Activated gamma-delta T cell treated with anti-CD3 and anti-CD28 coated beads, Interleukin-2, amount 50 U/mL, for 16 hours (primary cell): ENCODE results near the gene DNAJC16.

Experiments
- DNase-seq: peaks from one replicate; pipeline ENCODE4 v3.0.0-alpha.2; 2020; ENCODE audit warnings: low read depth

Gene DNAJC16

DNA sequence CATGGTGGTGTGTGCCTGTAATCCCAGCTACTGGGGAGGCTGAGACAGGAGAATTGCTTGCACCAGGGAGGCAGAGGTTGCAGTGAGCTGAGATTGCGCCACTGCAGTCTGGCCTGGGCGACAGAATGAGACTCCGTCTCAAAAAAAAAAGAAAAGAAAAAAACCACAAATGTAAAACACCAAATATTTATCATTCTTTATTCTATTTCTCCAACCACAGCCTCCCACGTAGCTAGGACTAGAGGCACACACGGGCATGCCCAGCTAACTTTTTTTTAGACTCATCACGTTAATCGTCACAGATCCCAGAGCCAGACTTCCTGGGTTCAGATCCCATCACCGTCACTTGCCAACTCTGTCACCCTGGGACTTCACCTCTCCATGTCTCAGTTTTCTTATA is 13.5 kb downstream of the DNAJC16 start:
- DNase-seq, result no peak

DNA sequence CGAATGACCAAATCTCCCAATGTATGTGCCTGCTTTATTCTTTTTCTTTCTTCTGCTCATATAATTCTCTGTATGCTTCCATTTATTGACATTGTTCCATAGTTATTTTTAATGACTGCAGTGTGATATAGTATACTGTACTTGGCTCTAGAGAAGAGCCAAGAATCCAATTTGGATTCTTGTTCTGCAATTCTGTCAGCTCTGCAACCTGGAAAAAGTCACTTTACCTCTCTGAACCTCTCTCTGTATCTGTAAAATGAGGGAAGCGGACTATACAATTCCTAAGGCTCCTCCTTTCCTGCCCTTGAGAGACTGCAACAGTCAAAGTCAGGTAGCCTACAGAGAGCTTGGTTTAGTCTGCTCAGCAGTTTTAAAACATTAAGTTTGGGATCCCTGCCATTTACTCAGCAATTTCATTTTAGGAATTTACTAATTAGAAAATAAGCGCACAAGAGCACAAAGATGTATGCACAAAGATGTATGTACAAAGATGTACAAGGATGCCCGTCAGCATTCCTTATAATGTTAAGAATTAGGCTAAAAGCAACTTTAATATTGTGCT is 14.7 kb downstream of the DNAJC16 start:
- DNase-seq, result no peak

DNA sequence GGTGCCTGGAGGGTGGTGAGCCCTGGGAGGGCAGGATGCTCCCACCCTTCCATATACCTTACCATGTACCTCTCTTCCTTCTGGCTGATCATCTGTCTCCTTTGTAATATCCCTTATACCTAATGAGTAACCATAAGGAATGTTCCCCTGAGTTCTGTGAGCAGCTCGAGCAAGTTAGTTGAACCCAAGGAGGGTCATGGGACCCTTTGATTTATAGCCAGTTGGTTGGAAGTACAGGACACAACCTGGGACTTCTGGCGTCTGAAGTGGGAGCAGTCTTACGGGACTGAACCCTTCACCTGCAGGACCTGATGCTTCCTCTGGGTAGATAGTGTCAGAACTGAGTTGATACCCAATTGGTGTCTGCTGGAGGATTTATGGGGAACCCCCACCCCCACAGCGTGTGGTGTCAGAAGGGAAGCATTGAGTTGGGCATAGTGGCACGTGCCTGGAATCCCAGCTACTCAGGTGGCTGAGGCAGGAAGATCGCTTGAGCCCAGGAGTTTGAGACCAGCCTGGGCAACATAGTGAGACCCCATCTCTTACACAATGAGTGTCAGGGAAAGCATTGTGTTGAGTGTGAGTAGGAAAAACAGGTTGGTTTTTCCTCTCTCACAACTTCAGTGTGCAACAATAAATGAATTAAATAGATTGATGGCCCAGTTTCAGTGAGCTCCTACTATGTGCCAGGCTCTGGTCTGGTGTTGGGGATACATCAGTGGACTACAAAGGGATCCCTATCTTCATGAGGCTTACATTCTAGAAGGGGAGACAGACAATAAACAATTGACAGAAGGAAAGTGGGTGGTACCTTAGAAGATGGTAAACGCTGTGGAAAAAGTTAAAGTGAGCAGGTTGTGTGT is 16.0 kb downstream of the DNAJC16 start:
- no peak for DNase-seq

DNA sequence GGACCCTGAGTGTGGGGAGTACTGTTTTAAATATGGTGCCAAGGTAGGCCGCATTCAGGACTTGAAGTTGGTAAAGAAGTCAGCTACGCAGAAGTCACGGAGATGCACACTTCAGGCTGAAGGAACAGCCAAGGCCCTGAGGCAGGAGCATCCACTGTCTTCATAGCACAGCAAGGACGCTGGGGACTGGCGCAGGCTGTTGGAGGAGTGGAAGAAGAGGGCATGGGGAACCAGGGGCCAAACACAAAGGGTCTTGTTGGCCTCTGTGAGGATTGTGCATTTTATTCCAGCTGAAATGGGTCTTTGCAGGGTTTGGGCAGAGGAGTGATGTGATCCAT is 16.6 kb downstream of the DNAJC16 start:
- DNase-seq, result no peak

DNA sequence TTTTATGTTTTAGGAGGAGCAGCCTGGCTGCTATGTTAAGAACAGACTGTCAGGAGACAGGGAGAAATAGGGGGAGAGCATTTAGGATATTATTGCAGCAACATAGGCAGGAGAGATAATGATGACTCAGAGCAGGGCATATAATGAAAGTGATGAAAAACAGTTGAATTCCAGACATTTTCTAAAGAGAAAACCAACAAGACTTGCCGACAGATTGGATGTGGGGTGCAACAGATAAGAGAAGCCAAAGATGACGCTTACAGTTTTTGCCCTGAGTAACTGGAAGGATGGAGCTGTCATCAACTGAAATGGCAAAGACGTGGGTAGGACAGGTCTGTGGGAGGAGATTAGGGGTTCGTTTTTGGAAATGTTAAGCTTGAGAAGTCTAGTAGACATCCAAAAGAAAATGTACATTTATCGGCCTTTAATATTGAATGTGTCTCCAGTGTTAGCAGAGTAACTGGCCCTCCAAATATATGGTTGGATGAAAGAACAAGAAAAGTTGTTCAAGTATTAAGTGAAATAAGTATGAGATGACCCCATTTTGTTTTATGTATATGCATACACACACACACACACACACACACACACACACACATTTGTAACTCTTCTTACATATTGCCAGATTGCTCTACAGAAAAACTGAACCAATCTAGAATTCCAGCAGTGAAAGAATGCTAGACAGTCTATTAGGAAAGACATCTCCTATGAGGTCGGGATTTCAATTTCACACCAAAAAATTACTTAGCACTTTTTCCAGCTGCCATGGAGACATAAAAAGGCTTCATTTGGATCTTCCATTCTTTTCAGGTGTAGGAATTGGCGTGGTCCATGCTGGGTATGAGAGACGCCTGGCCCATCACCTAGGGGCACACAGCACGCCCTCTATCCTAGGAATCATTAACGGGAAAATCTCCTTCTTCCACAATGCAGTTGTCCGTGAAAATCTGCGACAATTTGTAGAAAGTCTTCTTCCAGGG is 17.2 kb downstream of the DNAJC16 start:
- DNase-seq, result no peak

DNA sequence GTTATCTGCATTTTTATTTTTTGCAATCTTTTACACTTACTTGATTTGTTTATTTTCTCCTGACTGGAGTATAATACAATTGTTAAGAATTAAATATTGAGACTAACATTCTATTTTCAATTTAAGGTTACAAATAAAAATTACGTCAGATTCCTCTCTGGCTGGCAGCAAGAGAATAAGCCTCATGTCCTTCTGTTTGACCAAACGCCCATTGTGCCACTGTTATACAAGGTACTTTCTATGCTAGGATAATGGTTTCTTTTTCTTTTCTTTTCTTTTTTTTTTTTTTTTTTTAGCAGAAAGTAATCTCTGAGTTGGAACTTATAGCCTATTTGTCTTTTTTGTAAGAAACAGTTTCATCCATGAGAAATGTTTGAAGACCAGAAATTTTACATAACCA is 20.0 kb downstream of the DNAJC16 start:
- DNase-seq, result no peak

DNA sequence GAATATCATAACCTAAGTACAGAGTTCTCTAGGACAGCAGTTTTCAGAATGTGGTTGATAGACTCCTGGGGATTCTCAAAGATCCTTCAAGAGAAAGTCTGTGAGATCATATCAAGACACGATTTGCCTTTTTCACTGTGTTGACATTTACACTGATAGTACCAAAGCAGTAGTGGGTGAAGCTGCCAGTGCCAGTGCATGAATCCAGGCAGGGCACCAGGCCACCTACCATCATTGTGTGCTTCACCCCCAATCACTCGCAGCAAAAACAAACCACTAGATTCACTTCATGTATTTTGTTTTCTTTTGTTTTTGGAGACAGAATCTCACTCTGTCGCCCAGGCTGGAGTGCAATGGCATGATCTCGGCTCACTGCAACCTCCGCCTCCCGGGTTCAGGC is 23.9 kb downstream of the DNAJC16 start:
- DNase-seq, result no peak

DNA sequence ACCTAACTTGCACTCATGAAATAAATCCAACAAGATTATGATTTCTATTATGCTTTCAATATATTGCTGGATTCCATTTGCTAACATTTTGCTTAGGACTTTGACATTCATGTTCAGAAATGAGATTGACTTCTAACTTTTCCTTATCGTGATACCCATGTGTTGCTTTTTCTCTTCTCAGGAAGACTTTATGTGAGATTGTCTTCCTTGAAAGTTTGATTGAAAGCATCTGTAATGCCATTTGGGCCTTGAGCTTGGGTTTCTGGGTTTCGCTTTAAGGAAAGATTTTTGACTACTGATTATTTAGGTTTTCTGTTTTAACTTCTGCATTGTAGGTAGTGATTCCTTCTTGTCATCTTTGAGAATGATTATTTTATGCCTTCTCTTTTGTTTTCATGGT is 30.4 kb downstream of the DNAJC16 start:
- no peak for DNase-seq

DNA sequence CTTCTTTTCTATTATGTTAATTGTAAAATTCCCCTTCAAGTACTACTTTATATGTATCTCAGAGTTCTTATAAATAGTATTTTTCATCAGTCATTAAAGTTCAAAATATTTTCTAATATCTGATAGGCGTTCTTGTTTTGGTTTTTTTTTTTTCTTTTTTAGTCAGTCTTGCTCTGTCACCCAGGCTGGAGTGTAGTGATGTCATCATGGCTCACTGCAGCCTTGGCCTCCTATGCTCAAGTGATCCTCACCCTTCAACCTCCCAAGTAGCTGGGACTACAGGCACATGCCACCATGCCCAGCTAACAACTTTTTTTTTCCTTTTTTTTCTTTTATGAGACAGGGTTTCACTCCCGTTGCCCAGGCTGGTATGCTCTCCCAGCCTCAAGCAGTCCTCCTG is 30.9 kb downstream of the DNAJC16 start:
- DNase-seq, result no peak

DNA sequence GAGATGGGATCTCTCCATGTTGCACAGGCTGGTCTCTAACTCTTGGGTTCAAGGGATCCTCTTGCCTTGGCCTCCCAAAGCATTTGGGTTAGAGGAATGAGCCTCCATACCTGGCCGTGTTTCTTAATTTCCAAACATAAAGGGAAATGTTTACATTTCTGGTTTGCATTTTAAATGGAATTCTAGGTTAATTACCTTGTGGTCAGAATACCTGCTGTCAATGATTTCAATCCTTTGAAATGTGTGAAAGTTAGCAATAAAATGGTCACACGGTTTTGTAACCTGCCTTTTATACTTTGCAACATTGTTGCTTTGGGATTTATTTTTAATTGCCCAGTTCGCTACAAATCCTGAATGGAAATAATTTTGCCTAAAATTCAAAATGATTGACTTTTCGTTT is 31.9 kb downstream of the DNAJC16 start:
- no peak for DNase-seq

DNA sequence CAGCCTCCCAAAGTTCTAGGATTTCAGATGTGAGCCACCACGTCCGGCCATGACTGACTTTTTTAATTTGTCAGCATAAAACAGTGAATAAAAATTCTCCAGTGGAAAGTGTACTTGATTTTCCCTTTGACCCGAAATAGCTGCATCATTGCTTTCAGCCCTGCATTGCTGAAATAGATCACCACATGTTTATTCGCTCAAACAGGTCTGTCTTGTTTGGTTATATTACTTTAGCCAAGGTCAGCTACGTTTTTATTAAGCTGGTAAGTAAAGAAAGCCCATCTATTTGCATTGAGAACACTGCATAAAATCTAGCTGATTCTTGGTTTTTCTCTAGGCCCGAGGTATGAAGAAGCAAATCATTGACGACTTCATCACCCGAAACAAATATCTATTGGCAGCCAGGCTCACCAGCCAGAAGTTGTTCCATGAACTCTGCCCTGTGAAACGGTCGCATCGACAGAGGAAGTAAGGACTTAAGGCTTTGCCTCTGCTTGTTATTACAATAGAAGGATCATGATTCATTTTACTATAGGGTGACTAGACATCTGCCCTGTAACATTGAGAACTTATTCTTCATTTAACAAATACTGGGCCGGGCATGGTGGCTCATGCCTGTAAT is 32.7 kb downstream of the DNAJC16 start:
- no peak for DNase-seq

DNA sequence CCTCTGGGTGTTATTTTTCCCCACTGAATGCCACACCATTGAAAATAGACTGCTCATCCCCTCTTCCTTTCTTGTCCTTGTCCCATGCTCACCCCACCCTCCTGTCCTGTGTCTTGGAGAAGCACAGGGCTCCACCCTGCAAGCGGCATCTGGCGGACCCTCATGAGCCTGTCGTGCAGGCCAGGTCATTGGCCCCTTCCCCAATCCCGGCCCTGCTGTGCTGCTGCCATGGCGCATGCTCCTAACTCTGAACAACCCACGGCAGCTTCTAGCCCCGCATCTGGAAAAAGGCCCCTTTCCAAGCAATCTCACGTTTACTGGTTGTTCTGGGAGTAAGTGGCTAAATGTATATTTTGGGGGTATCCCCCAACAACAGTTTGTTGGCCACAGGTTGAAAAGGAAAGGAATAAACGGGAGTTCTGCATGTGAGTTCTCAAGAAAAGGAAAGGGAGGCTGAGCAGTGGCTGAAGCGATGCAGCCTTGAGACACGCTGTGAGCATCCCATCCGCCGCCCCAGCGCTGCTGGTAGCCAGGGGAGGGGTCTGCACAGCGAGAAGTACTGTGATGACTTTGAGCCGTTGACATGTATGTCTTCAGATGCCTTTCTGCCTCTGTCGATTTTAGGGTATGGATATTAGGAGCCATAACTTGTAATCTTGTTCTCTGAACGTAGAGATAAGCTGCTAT is 41.9 kb downstream of the DNAJC16 start:
- no peak for DNase-seq

DNA sequence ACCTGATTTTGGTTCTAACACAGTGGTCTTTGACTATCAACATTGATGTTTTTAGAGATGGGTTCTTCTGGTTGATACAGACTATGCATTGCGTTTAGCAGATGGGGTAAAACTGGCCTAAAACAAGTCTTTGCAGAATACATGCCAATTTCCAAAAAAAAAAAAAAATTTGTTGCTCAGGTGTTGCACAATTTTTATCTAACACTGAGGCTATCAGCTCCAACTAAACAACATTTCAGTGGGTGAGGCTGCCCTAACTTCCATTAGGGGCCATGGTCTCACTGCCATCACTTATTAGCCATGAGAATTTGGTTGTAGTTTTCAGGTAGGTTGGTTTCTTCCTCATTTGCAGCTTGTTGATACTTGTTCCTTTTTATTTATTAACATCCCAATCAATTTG is 44.2 kb downstream of the DNAJC16 start:
- DNase-seq, result no peak

DNA sequence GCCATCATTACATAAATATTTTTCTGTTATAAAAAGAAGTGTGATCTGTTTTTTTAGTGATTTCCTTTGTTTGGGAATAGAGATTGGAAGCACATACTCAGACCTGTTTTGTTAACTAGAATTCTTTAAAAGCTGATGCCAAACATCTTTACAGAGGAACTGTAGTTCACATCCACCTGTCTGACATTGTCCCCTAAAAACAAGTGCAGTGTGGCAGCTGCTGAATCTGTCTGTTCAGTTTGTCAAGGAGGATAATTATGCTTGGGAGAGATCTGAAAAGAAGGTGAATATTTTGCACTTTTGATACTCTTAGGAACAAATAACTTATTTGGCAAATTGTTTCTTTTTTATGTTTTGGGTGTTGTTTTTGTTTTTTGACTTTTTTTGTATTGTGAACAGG is 44.6 kb downstream of the DNAJC16 start:
- DNase-seq, result no peak

DNA sequence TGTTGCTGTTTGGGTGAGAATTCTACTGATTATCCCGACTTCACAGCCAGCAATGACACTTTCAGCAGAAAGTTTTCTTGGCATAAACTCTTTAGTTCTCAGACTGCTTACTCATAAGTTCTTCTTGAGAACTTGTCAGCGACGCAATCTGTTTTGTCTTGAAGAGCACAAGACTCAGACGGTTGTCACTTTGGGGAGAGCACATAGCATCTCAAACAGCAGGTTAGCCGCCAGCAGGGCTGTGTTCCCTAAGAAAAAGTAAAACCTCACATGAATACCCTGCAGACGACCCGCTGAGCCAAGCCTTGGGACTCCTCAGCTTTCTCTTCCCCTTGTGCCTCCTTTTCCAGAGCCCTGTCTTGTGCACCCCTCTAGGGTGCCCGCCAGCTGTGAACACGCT is 46.8 kb downstream of the DNAJC16 start:
- DNase-seq, result no peak

DNA sequence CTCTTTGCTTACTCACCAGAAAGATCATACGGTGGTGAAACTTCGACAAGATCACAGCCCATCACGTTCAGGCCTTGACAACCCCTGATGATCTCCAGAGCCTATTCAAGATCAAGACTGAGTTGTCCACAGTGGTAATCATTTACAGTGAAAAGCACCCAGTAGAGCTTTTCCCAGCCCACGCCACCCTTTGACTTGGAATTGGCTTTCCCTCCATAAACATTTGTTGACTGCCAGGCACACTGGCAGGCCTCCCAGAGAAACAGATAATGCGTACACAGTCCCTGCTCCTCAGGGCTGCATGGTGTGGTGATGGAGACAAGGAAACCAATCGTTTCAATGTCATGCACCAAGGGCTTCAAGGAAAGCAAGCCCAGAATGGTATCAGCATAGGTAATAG is 48.1 kb downstream of the DNAJC16 start:
- no peak for DNase-seq

DNA sequence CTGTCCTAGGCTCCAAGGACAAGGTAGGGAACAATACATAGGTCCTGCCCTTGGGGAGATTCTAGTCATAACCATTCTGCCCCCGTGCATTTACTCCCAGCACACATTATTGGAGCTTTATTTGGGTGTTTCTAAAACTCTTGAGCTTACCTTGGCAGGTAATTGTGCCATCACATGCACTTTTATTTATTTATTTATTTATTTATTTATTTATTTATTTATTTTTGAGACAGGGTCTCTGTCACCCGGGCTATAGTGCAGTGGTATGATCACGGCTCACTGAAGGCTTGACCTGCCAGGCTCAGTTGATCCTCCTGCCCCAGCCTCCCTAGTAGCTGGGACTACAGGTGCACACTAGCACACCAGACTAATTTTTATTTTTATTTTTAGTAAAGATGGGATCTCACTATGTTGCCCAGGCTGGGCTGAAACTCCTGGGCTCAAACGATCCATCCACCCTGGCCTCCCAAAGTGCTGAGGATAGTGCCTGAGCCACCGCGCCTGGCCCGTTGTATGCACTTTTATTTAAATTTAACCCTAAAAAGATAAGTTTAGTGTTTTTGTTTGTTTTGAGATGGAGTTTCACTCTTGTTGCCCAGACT is 49.0 kb downstream of the DNAJC16 start:
- no peak for DNase-seq

DNA sequence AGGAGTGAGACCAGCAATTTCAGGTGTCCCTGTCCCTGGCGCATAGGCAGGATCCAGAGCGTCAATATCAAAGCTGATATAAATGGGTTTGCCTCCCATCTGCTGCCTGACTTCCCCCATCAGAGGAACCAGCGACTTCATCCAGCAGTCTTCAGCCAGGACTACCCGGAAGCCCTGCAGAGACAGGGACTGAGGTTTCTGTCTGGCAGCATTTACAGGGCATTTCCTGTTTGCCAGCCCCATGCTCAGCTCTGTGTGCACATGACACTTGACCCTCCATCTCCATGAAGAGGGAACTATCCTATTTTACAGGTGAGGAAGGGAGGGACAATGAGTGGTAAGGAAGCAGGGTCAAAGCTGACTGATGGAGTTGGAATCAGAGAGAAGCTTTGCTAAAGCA is 51.0 kb downstream of the DNAJC16 start:
- DNase-seq, result no peak

DNA sequence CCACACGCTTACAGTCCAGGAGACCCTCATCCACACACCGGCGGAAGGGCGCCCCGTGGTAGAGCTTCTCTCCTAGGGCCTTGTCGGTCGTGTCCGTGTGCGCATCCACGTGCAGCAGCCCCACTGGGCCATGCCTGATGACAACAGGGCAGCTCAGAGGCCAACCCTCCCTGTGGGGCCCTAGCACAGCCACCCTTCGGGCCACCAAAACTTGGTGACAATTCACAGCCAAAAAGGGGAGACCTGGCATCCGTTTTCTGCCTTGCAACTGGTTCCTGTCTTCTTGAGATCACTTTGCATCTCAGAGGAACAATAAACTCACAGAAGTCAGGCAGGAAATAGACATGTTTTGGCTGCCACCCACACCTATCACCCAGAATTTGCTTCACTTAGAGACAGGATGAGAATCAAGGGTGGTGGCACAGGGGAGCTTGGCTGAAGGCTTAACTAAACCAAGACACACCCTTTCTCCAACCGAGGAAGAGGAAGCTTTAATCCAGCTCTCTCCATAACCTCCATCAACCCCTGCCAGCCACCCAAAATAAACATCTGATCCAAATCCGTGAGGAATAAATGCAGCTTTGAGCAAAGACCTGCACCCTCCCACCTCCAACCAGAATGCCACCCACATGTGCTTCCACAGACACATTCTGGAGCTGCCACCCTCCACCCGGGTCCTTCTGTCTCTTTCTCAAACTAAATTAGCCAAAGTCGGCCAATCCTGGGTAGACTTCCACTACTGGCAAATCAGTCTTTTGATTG is 52.5 kb downstream of the DNAJC16 start:
- DNase-seq, result peak; percentile 8

DNA sequence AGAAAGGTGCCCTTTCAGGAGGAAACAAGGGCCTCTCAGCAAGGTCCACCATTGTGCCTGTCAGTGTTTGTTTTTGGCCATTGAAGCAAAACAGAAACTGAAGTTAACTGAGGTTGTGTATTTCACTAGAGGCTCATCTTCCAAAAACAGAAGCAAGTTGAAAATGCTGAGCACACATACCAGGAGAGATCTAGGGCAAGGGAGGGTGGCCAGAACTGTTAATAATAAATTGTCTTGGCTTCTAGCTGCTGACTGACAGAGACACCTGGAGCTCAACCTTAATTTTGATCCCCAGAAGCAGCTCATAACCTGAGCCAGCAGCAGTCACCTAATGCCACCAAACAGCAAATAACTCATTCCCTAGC is 53.0 kb downstream of the DNAJC16 start:
- DNase-seq, result no peak
